WTC11 (cell line): Measurements from ENCODE around the gene SH3BP4. TPM values are rescaled to one million over a fixed set of nuclear protein-coding genes. Genes with fewer than 3 reads are reported as not detected.

Experiments
- ATAC-seq: fragments of 200-7000 bp; cut with Tn5 transposase; 2 replicates; pipeline ENCODE4 v1.10.0; 2021; ENCODE audit warnings: mild to moderate bottlenecking, moderate library complexity
- CTCF ChIA-PET: fragments of 300-600 bp; sonication (Branson Sonifier 250); formaldehyde crosslinking; loops from one replicate; lab custom pipeline; 2021; ENCODE audit warnings: antibody characterized with exemption; lab: Charles Lee
- POLR2A ChIA-PET: fragments of 350-600 bp; sonication (Branson Sonifier 250); formaldehyde crosslinking; loops from one replicate; lab custom pipeline; 2021; ENCODE audit warnings: antibody characterized with exemption; lab: Charles Lee
- DNase-seq: peaks from one replicate; pipeline ENCODE4 v3.0.0; 2021; ENCODE audit warnings: low spot score
- H3K27ac Mint-ChIP-seq: 2 replicates; pipeline ENCODE4 v1.8.0; 2021; ENCODE audit warnings: mixed read lengths
- H3K27me3 Mint-ChIP-seq: 2 replicates; pipeline ENCODE4 v1.8.0; 2021; ENCODE audit warnings: low read depth, mild to moderate bottlenecking, moderate library complexity, mixed read lengths
- H3K36me3 Mint-ChIP-seq: 2 replicates; pipeline ENCODE4 v1.8.0; 2021; ENCODE audit warnings: mixed read lengths
- H3K4me1 Mint-ChIP-seq: 2 replicates; pipeline ENCODE4 v1.8.0; 2022; ENCODE audit warnings: mixed read lengths
- H3K4me3 Mint-ChIP-seq: 2 replicates; pipeline ENCODE4 v1.8.0; 2021; ENCODE audit warnings: mild to moderate bottlenecking, moderate library complexity, mixed read lengths
- H3K9me3 Mint-ChIP-seq: 2 replicates; pipeline ENCODE4 v1.8.0; 2021; ENCODE audit warnings: mixed read lengths
- CREM ChIP-seq: sonication (generic); formaldehyde crosslinking; IDR thresholded peaks from 2 replicates; pipeline ENCODE4 v1.8.1; 2022; ENCODE audit warnings: mild to moderate bottlenecking, missing genetic modification reagents, moderate library complexity
- ESRRA ChIP-seq: sonication (generic); formaldehyde crosslinking; IDR thresholded peaks from 2 replicates; pipeline ENCODE4 v1.8.1; 2022; ENCODE audit warnings: mild to moderate bottlenecking, missing genetic modification reagents, borderline replicate concordance
- FOXP1 ChIP-seq: sonication (generic); formaldehyde crosslinking; IDR thresholded peaks from 2 replicates; pipeline ENCODE4 v1.8.0; 2022; ENCODE audit warnings: missing genetic modification reagents, mild to moderate bottlenecking, moderate library complexity, borderline replicate concordance
- KAT7 ChIP-seq: sonication (generic); formaldehyde crosslinking; IDR thresholded peaks from 2 replicates; pipeline ENCODE4 v1.8.1; 2023; ENCODE audit warnings: missing genetic modification reagents, mild to moderate bottlenecking, borderline replicate concordance
- NR3C1 ChIP-seq: sonication (generic); formaldehyde crosslinking; conservative IDR thresholded peaks from 2 replicates; pipeline ENCODE4 v1.8.1; 2023; ENCODE audit warnings: low read depth, mild to moderate bottlenecking, missing genetic modification reagents
- total RNA-seq: library from RNA; stranded (reverse); gene quantifications from 3 replicates; pipeline ENCODE4 v1.2.3, GENCODE V29; 2021
- TF ChIP-seq, protein P1 (sequence below): fragments of 250-450 bp; sonication (Bioruptor Pico); IDR thresholded peaks from 2 replicates; pipeline ENCODE4 v2.1.2; 2022; ENCODE audit warnings: mild to moderate bottlenecking, moderate library complexity
- TF ChIP-seq, protein P2 (sequence below): sonication (generic); formaldehyde crosslinking; IDR thresholded peaks from 2 replicates; pipeline ENCODE4 v1.8.0; 2022; ENCODE audit warnings: missing genetic modification reagents
- TF ChIP-seq, protein P3 (sequence below): fragments of 250-450 bp; sonication (Bioruptor Pico); IDR thresholded peaks from 2 replicates; pipeline ENCODE4 v1.8.0; 2021; ENCODE audit warnings: mild to moderate bottlenecking
- TF ChIP-seq, protein P4 (sequence below): sonication (generic); formaldehyde crosslinking; IDR thresholded peaks from 2 replicates; pipeline ENCODE4 v1.8.1; 2022; ENCODE audit warnings: mild to moderate bottlenecking, moderate library complexity, missing genetic modification reagents
- TF ChIP-seq, protein P5 (sequence below): sonication (generic); formaldehyde crosslinking; conservative IDR thresholded peaks from 2 replicates; pipeline ENCODE4 v1.8.1; 2022; ENCODE audit warnings: mild to moderate bottlenecking, missing genetic modification reagents
- TF ChIP-seq, protein P6 (sequence below): fragments of 200-600 bp; IDR thresholded peaks from 2 replicates; pipeline ENCODE4 v1.8.0; 2022; ENCODE audit warnings: antibody characterized with exemption
- TF ChIP-seq, protein P7 (sequence below): sonication (generic); formaldehyde crosslinking; IDR thresholded peaks from 2 replicates; pipeline ENCODE4 v1.8.1; 2023; ENCODE audit warnings: mild to moderate bottlenecking, missing genetic modification reagents, moderate library complexity

The SH3BP4 gene
- total RNA-seq, 1 experiment from 2014 or later: 44.4 TPM

DNA sequence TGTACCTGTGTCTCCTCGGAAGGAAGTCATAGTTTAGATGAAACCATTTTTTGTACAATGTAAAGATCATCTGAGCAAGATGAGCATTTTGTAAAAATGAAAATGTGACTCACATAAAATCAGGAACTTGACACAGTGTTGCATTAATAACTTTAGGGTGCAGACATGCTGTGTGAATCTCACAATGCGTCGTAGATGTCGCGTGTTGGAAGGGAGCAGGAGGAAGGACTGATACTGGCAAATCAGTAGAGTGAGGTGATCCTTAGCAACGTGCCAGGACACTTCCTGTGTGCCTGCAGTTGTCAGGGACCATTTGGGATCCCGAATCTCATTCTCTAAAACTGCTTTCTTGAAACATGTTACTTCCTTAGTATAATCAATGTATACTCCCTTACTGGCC lies 103.1 kb downstream of the SH3BP4 start:
- no peak for ATAC-seq
- Mint-ChIP-seq H3K27ac (no peak overlapping the region), H3K36me3 (peaks cover 27% of the 10 kb centered on the region), H3K4me3 (no peak overlapping the region), H3K9me3 (peaks cover 6% of the 10 kb centered on the region; the same call in 1 of the 2 replicates), H3K4me1 (peaks cover 6% of the 10 kb centered on the region), H3K27me3 (no peaks in the 10 kb centered on the region)
- POLR2A ChIA-PET: no interaction called here
- TF ChIP-seq, protein P1, sequence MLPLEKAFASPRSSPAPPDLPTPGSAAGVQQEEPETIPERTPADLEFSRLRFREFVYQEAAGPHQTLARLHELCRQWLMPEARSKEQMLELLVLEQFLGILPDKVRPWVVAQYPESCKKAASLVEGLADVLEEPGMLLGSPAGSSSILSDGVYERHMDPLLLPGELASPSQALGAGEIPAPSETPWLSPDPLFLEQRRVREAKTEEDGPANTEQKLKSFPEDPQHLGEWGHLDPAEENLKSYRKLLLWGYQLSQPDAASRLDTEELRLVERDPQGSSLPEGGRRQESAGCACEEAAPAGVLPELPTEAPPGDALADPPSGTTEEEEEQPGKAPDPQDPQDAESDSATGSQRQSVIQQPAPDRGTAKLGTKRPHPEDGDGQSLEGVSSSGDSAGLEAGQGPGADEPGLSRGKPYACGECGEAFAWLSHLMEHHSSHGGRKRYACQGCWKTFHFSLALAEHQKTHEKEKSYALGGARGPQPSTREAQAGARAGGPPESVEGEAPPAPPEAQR: no peak
- TF ChIP-seq, protein P2, sequence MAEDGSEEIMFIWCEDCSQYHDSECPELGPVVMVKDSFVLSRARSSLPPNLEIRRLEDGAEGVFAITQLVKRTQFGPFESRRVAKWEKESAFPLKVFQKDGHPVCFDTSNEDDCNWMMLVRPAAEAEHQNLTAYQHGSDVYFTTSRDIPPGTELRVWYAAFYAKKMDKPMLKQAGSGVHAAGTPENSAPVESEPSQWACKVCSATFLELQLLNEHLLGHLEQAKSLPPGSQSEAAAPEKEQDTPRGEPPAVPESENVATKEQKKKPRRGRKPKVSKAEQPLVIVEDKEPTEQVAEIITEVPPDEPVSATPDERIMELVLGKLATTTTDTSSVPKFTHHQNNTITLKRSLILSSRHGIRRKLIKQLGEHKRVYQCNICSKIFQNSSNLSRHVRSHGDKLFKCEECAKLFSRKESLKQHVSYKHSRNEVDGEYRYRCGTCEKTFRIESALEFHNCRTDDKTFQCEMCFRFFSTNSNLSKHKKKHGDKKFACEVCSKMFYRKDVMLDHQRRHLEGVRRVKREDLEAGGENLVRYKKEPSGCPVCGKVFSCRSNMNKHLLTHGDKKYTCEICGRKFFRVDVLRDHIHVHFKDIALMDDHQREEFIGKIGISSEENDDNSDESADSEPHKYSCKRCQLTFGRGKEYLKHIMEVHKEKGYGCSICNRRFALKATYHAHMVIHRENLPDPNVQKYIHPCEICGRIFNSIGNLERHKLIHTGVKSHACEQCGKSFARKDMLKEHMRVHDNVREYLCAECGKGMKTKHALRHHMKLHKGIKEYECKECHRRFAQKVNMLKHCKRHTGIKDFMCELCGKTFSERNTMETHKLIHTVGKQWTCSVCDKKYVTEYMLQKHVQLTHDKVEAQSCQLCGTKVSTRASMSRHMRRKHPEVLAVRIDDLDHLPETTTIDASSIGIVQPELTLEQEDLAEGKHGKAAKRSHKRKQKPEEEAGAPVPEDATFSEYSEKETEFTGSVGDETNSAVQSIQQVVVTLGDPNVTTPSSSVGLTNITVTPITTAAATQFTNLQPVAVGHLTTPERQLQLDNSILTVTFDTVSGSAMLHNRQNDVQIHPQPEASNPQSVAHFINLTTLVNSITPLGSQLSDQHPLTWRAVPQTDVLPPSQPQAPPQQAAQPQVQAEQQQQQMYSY (CRISPR knock-in tag): no peak
- TF ChIP-seq, protein P3, sequence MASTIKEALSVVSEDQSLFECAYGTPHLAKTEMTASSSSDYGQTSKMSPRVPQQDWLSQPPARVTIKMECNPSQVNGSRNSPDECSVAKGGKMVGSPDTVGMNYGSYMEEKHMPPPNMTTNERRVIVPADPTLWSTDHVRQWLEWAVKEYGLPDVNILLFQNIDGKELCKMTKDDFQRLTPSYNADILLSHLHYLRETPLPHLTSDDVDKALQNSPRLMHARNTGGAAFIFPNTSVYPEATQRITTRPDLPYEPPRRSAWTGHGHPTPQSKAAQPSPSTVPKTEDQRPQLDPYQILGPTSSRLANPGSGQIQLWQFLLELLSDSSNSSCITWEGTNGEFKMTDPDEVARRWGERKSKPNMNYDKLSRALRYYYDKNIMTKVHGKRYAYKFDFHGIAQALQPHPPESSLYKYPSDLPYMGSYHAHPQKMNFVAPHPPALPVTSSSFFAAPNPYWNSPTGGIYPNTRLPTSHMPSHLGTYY (CRISPR knock-in tag): no peak
- no peak for TF ChIP-seq KAT7 (CRISPR knock-in tag)
- TF ChIP-seq FOXP1 (CRISPR knock-in tag): no peak
- TF ChIP-seq, protein P4, sequence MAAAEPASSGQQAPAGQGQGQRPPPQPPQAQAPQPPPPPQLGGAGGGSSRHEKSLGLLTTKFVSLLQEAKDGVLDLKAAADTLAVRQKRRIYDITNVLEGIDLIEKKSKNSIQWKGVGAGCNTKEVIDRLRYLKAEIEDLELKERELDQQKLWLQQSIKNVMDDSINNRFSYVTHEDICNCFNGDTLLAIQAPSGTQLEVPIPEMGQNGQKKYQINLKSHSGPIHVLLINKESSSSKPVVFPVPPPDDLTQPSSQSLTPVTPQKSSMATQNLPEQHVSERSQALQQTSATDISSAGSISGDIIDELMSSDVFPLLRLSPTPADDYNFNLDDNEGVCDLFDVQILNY (CRISPR knock-in tag): no peak
- TF ChIP-seq NR3C1: no peak
- CTCF ChIA-PET: interaction anchor here (1.5 to 2.6 kb wide), 2 partner anchors 49 to 52 kb away, joined by 7 to 14 read pairs; no protein-coding TSS in a partner anchor
- no peak for DNase-seq

DNA sequence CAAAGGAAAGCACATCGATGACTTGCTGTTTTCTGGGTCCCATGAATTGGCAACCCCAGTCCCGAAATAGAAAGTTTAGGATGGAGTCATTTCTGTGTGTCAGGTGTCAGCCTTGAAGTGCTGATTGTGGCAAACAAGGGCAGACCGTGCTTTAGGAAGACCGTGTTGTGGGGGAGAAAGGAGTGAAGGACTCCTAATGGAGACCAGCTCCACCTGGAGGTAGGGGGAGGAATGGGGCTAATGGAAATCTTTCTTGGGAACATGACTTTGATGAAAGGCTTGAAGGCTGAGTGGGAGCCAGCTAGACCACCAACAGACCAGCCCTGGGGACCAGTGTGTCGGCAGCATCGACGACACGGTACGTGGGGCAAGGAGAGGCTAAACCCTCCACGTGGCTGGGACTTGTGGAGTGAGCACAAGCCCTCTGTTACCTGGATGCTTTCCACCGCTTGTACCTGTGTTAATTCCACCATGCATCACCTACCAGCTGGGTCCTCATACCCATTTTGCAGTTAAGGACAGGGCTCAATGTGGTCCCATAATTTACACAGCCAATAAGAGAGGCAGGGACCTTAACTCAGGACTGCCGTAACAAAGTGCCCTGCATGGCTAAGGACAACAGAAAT lies 104.2 kb downstream of the SH3BP4 start:
- ChIA-PET CTCF (interaction anchor here (0.6 to 2.6 kb wide), 10 partner anchors 8 to 508 kb away, joined by 3 to 14 read pairs (median 6); no protein-coding TSS in a partner anchor), POLR2A (interaction anchor here (0.6 kb wide), 1 partner anchor 324 kb away, joined by 3 read pairs; no protein-coding TSS in a partner anchor)
- DNase-seq (peak; percentile 52), ATAC-seq (peak; percentile 85)
- Mint-ChIP-seq H3K27me3 (no peaks in the 10 kb centered on the region), H3K4me1 (peaks cover 4% of the 10 kb centered on the region), H3K4me3 (no peak overlapping the region), H3K9me3 (peaks cover 6% of the 10 kb centered on the region; the same call in 1 of the 2 replicates), H3K36me3 (peaks cover 27% of the 10 kb centered on the region), H3K27ac (no peak overlapping the region)
- TF ChIP-seq, protein P5, sequence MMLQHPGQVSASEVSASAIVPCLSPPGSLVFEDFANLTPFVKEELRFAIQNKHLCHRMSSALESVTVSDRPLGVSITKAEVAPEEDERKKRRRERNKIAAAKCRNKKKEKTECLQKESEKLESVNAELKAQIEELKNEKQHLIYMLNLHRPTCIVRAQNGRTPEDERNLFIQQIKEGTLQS (CRISPR knock-in tag): no peak
- TF ChIP-seq CREM (CRISPR knock-in tag): no peak
- no peak for TF ChIP-seq ESRRA (CRISPR knock-in tag)
- TF ChIP-seq, protein P6, sequence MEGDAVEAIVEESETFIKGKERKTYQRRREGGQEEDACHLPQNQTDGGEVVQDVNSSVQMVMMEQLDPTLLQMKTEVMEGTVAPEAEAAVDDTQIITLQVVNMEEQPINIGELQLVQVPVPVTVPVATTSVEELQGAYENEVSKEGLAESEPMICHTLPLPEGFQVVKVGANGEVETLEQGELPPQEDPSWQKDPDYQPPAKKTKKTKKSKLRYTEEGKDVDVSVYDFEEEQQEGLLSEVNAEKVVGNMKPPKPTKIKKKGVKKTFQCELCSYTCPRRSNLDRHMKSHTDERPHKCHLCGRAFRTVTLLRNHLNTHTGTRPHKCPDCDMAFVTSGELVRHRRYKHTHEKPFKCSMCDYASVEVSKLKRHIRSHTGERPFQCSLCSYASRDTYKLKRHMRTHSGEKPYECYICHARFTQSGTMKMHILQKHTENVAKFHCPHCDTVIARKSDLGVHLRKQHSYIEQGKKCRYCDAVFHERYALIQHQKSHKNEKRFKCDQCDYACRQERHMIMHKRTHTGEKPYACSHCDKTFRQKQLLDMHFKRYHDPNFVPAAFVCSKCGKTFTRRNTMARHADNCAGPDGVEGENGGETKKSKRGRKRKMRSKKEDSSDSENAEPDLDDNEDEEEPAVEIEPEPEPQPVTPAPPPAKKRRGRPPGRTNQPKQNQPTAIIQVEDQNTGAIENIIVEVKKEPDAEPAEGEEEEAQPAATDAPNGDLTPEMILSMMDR: peak; percentile 54
- TF ChIP-seq, protein P7, sequence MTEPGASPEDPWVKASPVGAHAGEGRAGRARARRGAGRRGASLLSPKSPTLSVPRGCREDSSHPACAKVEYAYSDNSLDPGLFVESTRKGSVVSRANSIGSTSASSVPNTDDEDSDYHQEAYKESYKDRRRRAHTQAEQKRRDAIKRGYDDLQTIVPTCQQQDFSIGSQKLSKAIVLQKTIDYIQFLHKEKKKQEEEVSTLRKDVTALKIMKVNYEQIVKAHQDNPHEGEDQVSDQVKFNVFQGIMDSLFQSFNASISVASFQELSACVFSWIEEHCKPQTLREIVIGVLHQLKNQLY (CRISPR knock-in tag): no peak
